ENCODE data around the gene SCN8A.

SCN8A gene

GRCh38 chr12:51850081-51850964, 259.3 kb downstream of the SCN8A start:
- Histone ChIP-seq H3K9me3 (ENCODE audit: control insufficient read depth in 5 of 5, low read length in 5 of 5) (no peaks in the 10 kb centered on the region), H3K4me1 (ENCODE audit: control insufficient read depth in 5 of 5, insufficient read depth in 5 of 5, low read length in 5 of 5) (peaks cover 3 to 62% (median 53%) of the 10 kb centered on the region in 5 donors), H3K36me3 (ENCODE audit: control insufficient read depth in 5 of 5, insufficient read depth in 5 of 5, low read length in 5 of 5) (no peaks in the 10 kb centered on the region), H3K27me3 (ENCODE audit: control insufficient read depth in 5 of 5, insufficient read depth in 4 of 5, low read length in 5 of 5) (peaks cover 7 to 17% (median 10%) of the 10 kb centered on the region in 5 donors), H3K4me3 (ENCODE audit: low read depth in 1 of 5, low read length in 5 of 5) (no peak overlapping the region), H3K9ac (ENCODE audit: low read length in 5 of 5) (peak overlapping the region in 1 of 5 donors; percentile 41), H3K27ac (ENCODE audit: low read depth, low read length) (peak overlapping the region; percentile 14)

GRCh38 chr12:51850965-51851299, 259.9 kb downstream of the SCN8A start:
- Histone ChIP-seq H3K4me1 (ENCODE audit: control insufficient read depth in 5 of 5, insufficient read depth in 5 of 5, low read length in 5 of 5) (peaks cover 3 to 66% (median 58%) of the 10 kb centered on the region in 5 donors), H3K4me3 (ENCODE audit: low read depth in 1 of 5, low read length in 5 of 5) (no peak overlapping the region), H3K9me3 (ENCODE audit: control insufficient read depth in 5 of 5, low read length in 5 of 5) (no peaks in the 10 kb centered on the region), H3K36me3 (ENCODE audit: control insufficient read depth in 5 of 5, insufficient read depth in 5 of 5, low read length in 5 of 5) (no peaks in the 10 kb centered on the region), H3K27me3 (ENCODE audit: control insufficient read depth in 5 of 5, insufficient read depth in 4 of 5, low read length in 5 of 5) (peaks cover 6 to 12% (median 8%) of the 10 kb centered on the region in 5 donors), H3K27ac (ENCODE audit: low read depth, low read length) (no peak overlapping the region), H3K9ac (ENCODE audit: low read length in 5 of 5) (peak overlapping the region in 1 of 5 donors; percentile 41)

- Histone ChIP-seq H3K4me3 (ENCODE audit: low read depth in 1 of 5, low read length in 5 of 5) (no peak overlapping the region), H3K9me3 (ENCODE audit: control insufficient read depth in 5 of 5, low read length in 5 of 5) (no peaks in the 10 kb centered on the region), H3K27me3 (ENCODE audit: control insufficient read depth in 5 of 5, insufficient read depth in 4 of 5, low read length in 5 of 5) (peaks cover 0 to 6% (median 2%) of the 10 kb centered on the region in 5 donors), H3K27ac (ENCODE audit: low read depth, low read length) (peak overlapping the region; percentile 4), H3K4me1 (ENCODE audit: control insufficient read depth in 5 of 5, insufficient read depth in 5 of 5, low read length in 5 of 5) (peaks cover 3 to 66% (median 60%) of the 10 kb centered on the region in 5 donors), H3K9ac (ENCODE audit: low read length in 5 of 5) (peak overlapping the region in 1 of 5 donors; percentile 41), H3K36me3 (ENCODE audit: control insufficient read depth in 5 of 5, insufficient read depth in 5 of 5, low read length in 5 of 5) (no peaks in the 10 kb centered on the region)
Observed at GRCh38 chr12:51851413-51852124, 260.5 kb downstream of the SCN8A start.

GRCh38 chr12:51852404-51853137, 261.5 kb downstream of the SCN8A start:
- H3K36me3 ChIP-seq (ENCODE audit: control insufficient read depth in 5 of 5, insufficient read depth in 5 of 5, low read length in 5 of 5), result no peaks in the 10 kb centered on the region
- no peak overlapping the region for H3K9ac ChIP-seq (ENCODE audit: low read length in 5 of 5)
- no peaks in the 10 kb centered on the region for H3K9me3 ChIP-seq (ENCODE audit: control insufficient read depth in 5 of 5, low read length in 5 of 5)
- H3K4me3 ChIP-seq (ENCODE audit: low read depth in 1 of 5, low read length in 5 of 5), result no peak overlapping the region
- peaks cover 0 to 2% (median 0%) of the 10 kb centered on the region in 5 donors for H3K27me3 ChIP-seq (ENCODE audit: control insufficient read depth in 5 of 5, insufficient read depth in 4 of 5, low read length in 5 of 5)
- H3K27ac ChIP-seq (ENCODE audit: low read depth, low read length), result peak overlapping the region; percentile 39
- peaks cover 3 to 58% (median 52%) of the 10 kb centered on the region in 5 donors for H3K4me1 ChIP-seq (ENCODE audit: control insufficient read depth in 5 of 5, insufficient read depth in 5 of 5, low read length in 5 of 5)

GRCh38 chr12:51855586-51856428, 264.8 kb downstream of the SCN8A start:
- Histone ChIP-seq H3K27me3 (ENCODE audit: control insufficient read depth in 5 of 5, insufficient read depth in 4 of 5, low read length in 5 of 5) (no peaks in the 10 kb centered on the region), H3K4me3 (ENCODE audit: low read depth in 1 of 5, low read length in 5 of 5) (peak overlapping the region; percentile 22 to 60 (median 44))

GRCh38 chr12:51860986-51861385, 270.0 kb downstream of the SCN8A start:
- no peak overlapping the region for H3K27ac ChIP-seq (ENCODE audit: low read depth, low read length)
- no peak overlapping the region for H3K9ac ChIP-seq (ENCODE audit: low read length in 5 of 5)
- peaks cover 2 to 29% (median 21%) of the 10 kb centered on the region in 5 donors for H3K4me1 ChIP-seq (ENCODE audit: control insufficient read depth in 5 of 5, insufficient read depth in 5 of 5, low read length in 5 of 5)
- H3K27me3 ChIP-seq (ENCODE audit: control insufficient read depth in 5 of 5, insufficient read depth in 4 of 5, low read length in 5 of 5), result peaks cover 4 to 21% (median 9%) of the 10 kb centered on the region in 5 donors
- no peaks in the 10 kb centered on the region for H3K36me3 ChIP-seq (ENCODE audit: control insufficient read depth in 5 of 5, insufficient read depth in 5 of 5, low read length in 5 of 5)
- no peak overlapping the region for H3K4me3 ChIP-seq (ENCODE audit: low read depth in 1 of 5, low read length in 5 of 5)
- no peaks in the 10 kb centered on the region for H3K9me3 ChIP-seq (ENCODE audit: control insufficient read depth in 5 of 5, low read length in 5 of 5)

More at GRCh38 chr12:51855586-51856428, 264.8 kb downstream of the SCN8A start:
- Histone ChIP-seq H3K9ac (ENCODE audit: low read length in 5 of 5) (peak overlapping the region in 2 of 5 donors; percentile 41 to 63), H3K4me1 (ENCODE audit: control insufficient read depth in 5 of 5, insufficient read depth in 5 of 5, low read length in 5 of 5) (peaks cover 1 to 37% (median 35%) of the 10 kb centered on the region in 5 donors), H3K36me3 (ENCODE audit: control insufficient read depth in 5 of 5, insufficient read depth in 5 of 5, low read length in 5 of 5) (no peaks in the 10 kb centered on the region), H3K27ac (ENCODE audit: low read depth, low read length) (no peak overlapping the region), H3K9me3 (ENCODE audit: control insufficient read depth in 5 of 5, low read length in 5 of 5) (no peaks in the 10 kb centered on the region)
